Neural cell (in vitro differentiated cells): ENCODE results near the gene FIBCD1.

Experiments used
- CTCF ChIP-seq: fragments of 450-650 bp; IDR thresholded peaks from 2 replicates; pipeline ENCODE4 v1.5.1; 2014; ENCODE audit warnings: antibody characterized with exemption, mild to moderate bottlenecking, moderate library complexity; ENCODE audit not compliant: poor library complexity, severe bottlenecking
- EP300 ChIP-seq: fragments of 450-650 bp; conservative IDR thresholded peaks from 2 replicates; pipeline ENCODE4 v1.6.1; 2014; ENCODE audit warnings: antibody characterized with exemption, mild to moderate bottlenecking, moderate library complexity; ENCODE audit not compliant: poor library complexity, severe bottlenecking
- EZH2 ChIP-seq: fragments of 200-600, 300-800 bp; shearing (Covaris generic), sonication (generic); IDR thresholded peaks from 2 replicates; pipeline ENCODE4 v1.6.1; 2014; ENCODE audit warnings: antibody characterized with exemption, low read length, borderline replicate concordance, mild to moderate bottlenecking; ENCODE audit not compliant: insufficient read depth, poor library complexity, severe bottlenecking
- RAD21 ChIP-seq: fragments of 450-650 bp; conservative IDR thresholded peaks from 2 replicates; pipeline ENCODE4 v1.6.1; 2014; ENCODE audit warnings: antibody characterized with exemption, mild to moderate bottlenecking, moderate library complexity

GRCh38 chr9:130943777-130944176, 4.7 kb upstream of the FIBCD1 start:
- TF ChIP-seq CTCF = no peak
- TF ChIP-seq EZH2 = no peak
- TF ChIP-seq RAD21 = no peak
- TF ChIP-seq EP300 = no peak
